SH-SY5Y (cell line): ENCODE data around the gene AGRN.

Experiments
- GATA2 ChIP-seq: IDR thresholded peaks from 2 replicates; pipeline ENCODE4 v1.6.1; 2011; ENCODE audit warnings: mild to moderate bottlenecking, low read depth, low read length
- GATA3 ChIP-seq: IDR thresholded peaks from 2 replicates; pipeline ENCODE4 v1.6.1; 2011; ENCODE audit warnings: low read depth, mild to moderate bottlenecking, low read length, moderate library complexity

GRCh38 chr1:983798-984475 is 36.0 kb upstream of the AGRN start:
- TF ChIP-seq GATA2 (no peak), GATA3 (no peak)
